Measurements from ENCODE around the gene SCAMP3.

- TF ChIP-seq CTCF (IDR thresholded peaks at IDR 0.05) (no peak), POLR2AphosphoS5 (IDR thresholded peaks at IDR 0.05) (no peak)
Observed at GRCh38 chr1:155209312-155209721, 52.8 kb downstream of the SCAMP3 start.
